KMS-11 (cell line): ENCODE measurements around the gene MAP1LC3A.

Experiments used
- H2AFZ ChIP-seq: fragments of 200-600 bp; sonication (generic); 2 replicates; pipeline ENCODE4 v1.6.1; 2016; ENCODE audit warnings: antibody characterized with exemption, mixed run types, low read depth
- H3K27ac ChIP-seq: fragments of 200-600 bp; sonication (generic); 2 replicates; pipeline ENCODE4 v1.6.1; 2016; ENCODE audit warnings: mild to moderate bottlenecking, mixed run types
- H3K27me3 ChIP-seq: fragments of 200-600 bp; sonication (generic); 2 replicates; pipeline ENCODE4 v1.6.1; 2017; ENCODE audit warnings: mild to moderate bottlenecking, low read depth, mixed run types, moderate library complexity; ENCODE audit not compliant: insufficient read depth
- H3K36me3 ChIP-seq: fragments of 200-600 bp; sonication (generic); 2 replicates; pipeline ENCODE4 v1.6.1; 2017; ENCODE audit warnings: mild to moderate bottlenecking, mixed run types; ENCODE audit not compliant: insufficient read depth
- H3K4me1 ChIP-seq: fragments of 200-600 bp; sonication (generic); 2 replicates; pipeline ENCODE4 v1.6.1; 2016; ENCODE audit warnings: mild to moderate bottlenecking, low read depth, mixed run types; ENCODE audit not compliant: poor library complexity, severe bottlenecking
- H3K4me2 ChIP-seq: fragments of 200-600 bp; sonication (generic); 2 replicates; pipeline ENCODE4 v1.7.0; 2016; ENCODE audit warnings: mild to moderate bottlenecking, mixed run types
- H3K4me3 ChIP-seq: fragments of 200-600 bp; sonication (generic); IDR thresholded peaks from 2 replicates; pipeline ENCODE4 v1.6.1; 2017; ENCODE audit warnings: low read depth, low read length, mixed read lengths; ENCODE audit not compliant: insufficient read depth
- H3K79me2 ChIP-seq: fragments of 200-600 bp; sonication (generic); 2 replicates; pipeline ENCODE4 v1.6.1; 2016; ENCODE audit warnings: low read depth, mixed run types; ENCODE audit not compliant: insufficient read depth
- H3K9ac ChIP-seq: fragments of 200-600 bp; sonication (generic); 2 replicates; pipeline ENCODE4 v1.6.1; 2016; ENCODE audit warnings: mild to moderate bottlenecking, mixed run types
- H4K20me1 ChIP-seq: fragments of 200-600 bp; sonication (generic); 2 replicates; pipeline ENCODE4 v1.6.1; 2016; ENCODE audit warnings: mild to moderate bottlenecking, mixed run types; ENCODE audit not compliant: insufficient read depth
- CTCF ChIP-seq: fragments of 200-600 bp; sonication (generic); conservative IDR thresholded peaks from 2 replicates; pipeline ENCODE4 v1.6.1; 2017; ENCODE audit warnings: low read depth, mild to moderate bottlenecking, antibody characterized with exemption, low read length, moderate library complexity, mixed read lengths

Gene MAP1LC3A

GRCh38 chr20:34560141-34560523, 1.6 kb downstream of the MAP1LC3A start:
- Histone ChIP-seq H3K4me1 (peaks cover 10% of the 10 kb centered on the region), H3K27ac (no peak overlapping the region), H4K20me1 (no peaks in the 10 kb centered on the region), H2AFZ (no peak overlapping the region), H3K4me3 (no peak overlapping the region), H3K4me2 (no peak overlapping the region), H3K36me3 (no peaks in the 10 kb centered on the region), H3K9ac (no peak overlapping the region), H3K27me3 (no peaks in the 10 kb centered on the region), H3K79me2 (no peaks in the 10 kb centered on the region)
- no peak for TF ChIP-seq CTCF

DNA sequence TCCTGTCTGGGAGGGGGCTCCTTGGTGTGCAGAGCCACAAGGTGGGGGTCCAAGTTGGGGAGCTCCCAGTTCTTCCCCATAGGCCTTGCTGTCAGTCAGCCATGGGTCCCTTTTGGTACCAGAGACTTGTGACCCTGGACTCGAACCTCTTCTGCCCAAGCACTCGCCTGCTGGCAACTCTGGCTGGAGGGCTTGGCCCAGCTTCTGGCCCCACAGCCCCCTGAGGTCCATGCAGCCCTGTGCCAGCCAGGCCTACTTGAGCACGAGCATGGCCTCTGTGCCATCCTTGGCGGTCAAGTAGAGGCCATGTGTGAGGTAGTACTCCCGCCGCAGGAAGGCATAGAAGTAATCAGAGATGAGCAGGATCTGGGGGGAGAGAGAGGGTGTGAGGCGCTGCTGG, 2.1 kb downstream of the MAP1LC3A start:
- Histone ChIP-seq H4K20me1 (no peaks in the 10 kb centered on the region), H3K27me3 (no peaks in the 10 kb centered on the region), H3K36me3 (no peaks in the 10 kb centered on the region), H3K9ac (no peak overlapping the region), H2AFZ (no peak overlapping the region), H3K79me2 (no peaks in the 10 kb centered on the region), H3K4me1 (peaks cover 11% of the 10 kb centered on the region), H3K27ac (no peak overlapping the region), H3K4me2 (no peak overlapping the region), H3K4me3 (no peak overlapping the region)
- TF ChIP-seq CTCF = no peak

GRCh38 chr20:34561661-34562060, 3.1 kb downstream of the MAP1LC3A start:
- Histone ChIP-seq H3K79me2 (no peaks in the 10 kb centered on the region), H3K27ac (no peak overlapping the region), H3K4me3 (no peak overlapping the region), H4K20me1 (no peaks in the 10 kb centered on the region), H3K4me1 (peaks cover 11% of the 10 kb centered on the region), H3K27me3 (no peaks in the 10 kb centered on the region), H3K9ac (no peak overlapping the region), H2AFZ (no peak overlapping the region), H3K36me3 (no peaks in the 10 kb centered on the region), H3K4me2 (no peak overlapping the region)
- TF ChIP-seq CTCF = no peak

DNA sequence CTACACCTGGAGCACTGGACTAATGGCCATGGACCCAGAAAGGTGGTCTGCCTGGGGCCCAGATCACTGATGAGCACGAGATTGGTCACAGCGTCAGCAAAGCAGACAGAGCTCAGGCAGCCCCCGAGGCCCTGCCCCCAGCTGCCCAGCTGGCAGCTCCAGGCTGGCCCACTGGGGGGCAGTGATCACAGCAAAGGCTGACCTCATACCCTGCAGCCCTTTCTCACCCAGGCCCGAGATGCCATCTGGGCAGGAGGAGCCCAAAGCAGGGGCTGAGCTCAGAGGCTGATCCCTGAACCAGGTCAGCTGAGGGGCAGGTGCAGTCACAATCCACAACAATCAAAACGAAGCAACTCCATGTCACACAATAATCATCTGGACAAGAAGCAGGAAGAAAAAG, 4.1 kb downstream of the MAP1LC3A start:
- H3K9ac ChIP-seq = no peak overlapping the region
- no peak overlapping the region for H3K4me3 ChIP-seq
- H3K27ac ChIP-seq = no peak overlapping the region
- no peak overlapping the region for H3K4me2 ChIP-seq
- no peaks in the 10 kb centered on the region for H4K20me1 ChIP-seq
- no peaks in the 10 kb centered on the region for H3K27me3 ChIP-seq
- H3K79me2 ChIP-seq = no peaks in the 10 kb centered on the region
- H3K4me1 ChIP-seq = peaks cover 11% of the 10 kb centered on the region
- H2AFZ ChIP-seq = no peak overlapping the region
- H3K36me3 ChIP-seq = no peaks in the 10 kb centered on the region
- TF ChIP-seq CTCF = peak; percentile 45; the same call in 1 of the 2 replicates
